A549 treated with Hydrocortisone at 1 μM for 4 hours (cell line): ENCODE results near the gene CACNG1. TPM values are rescaled to one million over a fixed set of nuclear protein-coding genes. Genes with fewer than 3 reads are reported as not detected.

Experiments used
- total RNA-seq: library from RNA; stranded (reverse); fragments of 200-300 nt; extraction: Qiagen RNA extraction; gene quantifications from 5 replicates; pipeline ENCODE4 v1.2.3, GENCODE V29; 2022

CACNG1 gene, protein sequence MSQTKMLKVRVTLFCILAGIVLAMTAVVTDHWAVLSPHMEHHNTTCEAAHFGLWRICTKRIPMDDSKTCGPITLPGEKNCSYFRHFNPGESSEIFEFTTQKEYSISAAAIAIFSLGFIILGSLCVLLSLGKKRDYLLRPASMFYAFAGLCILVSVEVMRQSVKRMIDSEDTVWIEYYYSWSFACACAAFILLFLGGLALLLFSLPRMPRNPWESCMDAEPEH
- 0.08 to 0.21 TPM (median 0.13 TPM) in 5 replicates for total RNA-seq

DNA sequence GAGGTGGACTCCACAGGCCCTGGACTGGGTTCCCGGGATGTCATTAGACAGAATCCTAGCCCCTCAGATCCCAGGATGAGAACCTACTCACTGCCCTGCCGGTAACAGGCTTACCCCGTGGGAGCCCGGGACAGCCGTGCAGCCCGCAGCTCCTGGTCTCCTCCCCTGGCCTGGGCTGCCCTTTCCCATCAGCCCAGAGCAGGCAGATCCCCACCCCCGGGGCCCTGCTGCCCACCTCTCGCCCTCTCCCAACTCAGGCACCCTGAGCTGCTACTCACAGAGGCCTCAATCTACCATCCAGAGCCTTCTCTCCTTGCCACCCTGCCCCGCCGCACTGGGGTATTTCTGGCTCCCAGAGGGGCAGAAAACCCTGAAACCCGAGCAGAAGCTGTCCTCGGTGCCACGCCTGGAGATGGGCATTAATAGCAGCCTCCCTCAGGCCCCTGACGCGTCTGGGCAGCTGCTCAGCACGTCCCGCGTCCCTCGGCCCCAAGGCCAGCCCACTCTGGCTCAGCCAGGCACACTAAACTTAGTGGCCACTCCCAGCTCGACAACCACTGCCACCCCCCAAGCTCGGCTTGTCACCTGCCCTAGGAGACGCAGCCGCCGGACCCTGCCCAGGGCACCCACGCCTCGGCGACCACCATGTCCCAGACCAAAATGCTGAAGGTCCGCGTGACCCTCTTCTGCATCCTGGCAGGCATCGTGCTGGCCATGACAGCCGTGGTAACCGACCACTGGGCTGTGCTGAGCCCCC is at the start of gene CACNG1:
TSS of gene CACNG1 (plus strand) at position 539 of the 757 bp plus-strand sequence. CDS start at position 646, 107 bp downstream.

Other genes starting within 250 kb of the CACNG1 start
- 0.16 TPM in 1 of 5 replicates, not detected in the others for gene CACNG5, start 209.4 kb upstream of the CACNG1 start, total RNA-seq
- gene CACNG4, start 79.8 kb upstream of the CACNG1 start, total RNA-seq = 10.2 to 15.2 TPM (median 13.4 TPM) in 5 replicates
- 8.9 to 14.2 TPM (median 11.7 TPM) in 5 replicates for gene HELZ, start 200.6 kb downstream of the CACNG1 start, total RNA-seq